Iris pigment epithelial cell (primary cell): ENCODE data around the gene PPM1L.

Source experiments
- DNase-seq: peaks from one replicate; pipeline ENCODE4 v3.0.0-alpha.2; 2011; ENCODE audit warnings: low read depth

PPM1L gene

DNA sequence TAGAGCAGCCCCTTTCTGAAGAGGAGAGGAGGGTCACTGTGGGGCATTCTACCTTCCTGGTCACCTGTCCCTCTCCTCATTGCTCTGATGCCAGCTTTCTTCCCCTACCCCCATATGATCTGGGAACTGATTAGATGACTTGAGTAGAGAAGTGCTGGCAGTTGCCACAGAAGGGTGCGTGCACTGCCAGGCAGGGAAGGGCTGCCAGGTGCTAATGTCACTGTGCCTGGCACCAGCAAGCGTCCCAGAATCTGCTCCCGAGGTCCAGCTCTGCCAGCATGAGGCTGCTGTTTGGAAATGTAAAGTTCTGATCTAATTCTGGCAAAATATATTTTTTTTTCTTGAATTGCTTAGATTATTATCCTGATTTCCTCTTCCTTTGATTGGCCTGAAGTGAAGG lies 52.8 kb downstream of the PPM1L start:
- DNase-seq: no peak

DNA sequence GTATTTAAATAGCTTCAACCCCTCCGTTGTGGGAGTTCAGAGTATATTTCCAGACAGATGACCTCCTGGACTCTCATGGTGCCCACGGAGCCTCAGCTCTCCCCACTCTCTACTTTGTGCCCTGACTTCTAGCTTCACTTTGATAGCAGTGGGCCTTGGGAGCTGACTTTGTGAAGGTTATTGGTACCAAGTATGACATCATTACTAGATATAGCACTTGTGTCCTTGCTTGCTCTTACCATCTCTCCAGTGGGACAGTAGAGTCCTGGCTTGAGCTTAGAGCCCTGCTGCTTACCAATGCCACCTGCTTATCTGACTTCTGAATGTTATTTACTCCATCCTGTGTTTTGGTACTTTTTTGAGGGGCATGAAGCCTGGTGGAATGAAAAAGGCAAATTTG lies 53.4 kb downstream of the PPM1L start:
- no peak for DNase-seq

DNA sequence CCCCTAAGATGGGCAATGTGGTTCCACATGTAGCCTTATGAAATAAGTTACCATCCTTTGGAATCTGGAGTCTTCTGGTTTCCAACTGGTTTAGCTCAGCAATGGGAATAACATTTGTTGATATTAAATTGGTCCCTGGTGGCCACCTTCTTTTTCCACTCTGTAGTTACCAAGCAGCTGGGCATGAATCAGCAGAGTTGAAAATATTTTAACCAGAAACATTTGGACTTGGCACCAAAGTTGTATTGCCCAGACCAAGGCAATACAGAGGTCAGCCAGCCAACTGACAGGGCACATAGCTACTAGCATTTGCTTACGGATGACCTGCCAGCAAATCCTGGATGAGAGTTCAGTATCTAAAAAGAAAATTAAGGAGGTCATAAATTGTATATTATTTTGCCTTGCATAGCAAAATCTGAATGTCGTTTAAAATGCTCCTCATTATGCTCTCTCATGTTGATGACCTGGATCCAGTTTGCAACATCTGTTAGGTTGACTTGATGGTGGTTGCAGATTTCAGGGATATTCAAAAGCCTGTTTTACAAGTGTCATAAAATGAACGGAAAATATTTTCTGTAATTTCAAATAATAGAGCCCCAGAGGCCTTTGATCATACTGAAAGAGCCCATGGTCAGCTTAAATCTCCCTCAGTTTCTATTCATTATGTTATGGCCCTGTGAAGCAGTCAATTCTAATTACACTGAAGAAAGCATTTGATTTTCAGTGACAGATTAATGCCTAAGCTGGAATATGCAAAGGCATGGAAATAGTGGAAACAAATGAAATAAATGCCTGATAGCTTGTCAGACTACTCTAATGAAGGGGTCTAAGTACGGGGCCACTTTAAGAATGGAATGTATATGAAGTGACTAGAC lies 54.6 kb downstream of the PPM1L start:
- DNase-seq: peak; percentile 4

DNA sequence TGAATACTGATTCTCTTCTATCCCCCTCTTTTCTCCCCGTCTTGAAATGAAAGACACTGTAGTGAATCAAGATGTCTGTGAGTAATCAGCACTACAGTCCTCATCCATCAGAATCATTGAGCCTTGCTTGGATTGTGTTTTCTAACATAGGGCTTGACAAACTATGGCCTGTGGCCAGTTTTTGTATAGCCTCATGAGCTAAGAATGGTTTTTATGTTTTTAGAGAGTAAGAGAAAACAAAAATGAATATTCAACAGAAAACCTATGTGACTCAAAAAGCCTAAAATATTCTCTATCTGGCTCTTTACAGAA lies 55.2 kb downstream of the PPM1L start:
- no peak for DNase-seq

DNA sequence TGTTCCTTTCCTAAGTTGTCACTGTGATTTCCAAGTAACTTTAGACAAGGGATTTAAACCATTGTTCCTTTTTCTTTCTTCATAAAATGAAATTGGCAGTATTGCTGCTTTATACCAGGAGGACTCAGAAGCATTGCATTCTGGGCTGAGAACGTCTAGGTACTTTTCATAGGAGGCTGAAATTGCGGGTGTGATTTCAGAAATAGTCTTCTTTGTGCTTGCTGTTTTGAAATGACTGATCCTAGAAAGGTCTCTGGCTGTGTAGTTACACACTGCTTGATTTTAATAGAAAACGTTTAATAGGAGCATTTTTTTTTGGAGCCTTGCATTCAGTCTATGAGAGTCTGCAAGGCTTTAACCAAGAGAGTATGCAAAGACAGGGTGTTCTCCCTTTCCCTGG lies 56.3 kb downstream of the PPM1L start:
- no peak for DNase-seq

DNA sequence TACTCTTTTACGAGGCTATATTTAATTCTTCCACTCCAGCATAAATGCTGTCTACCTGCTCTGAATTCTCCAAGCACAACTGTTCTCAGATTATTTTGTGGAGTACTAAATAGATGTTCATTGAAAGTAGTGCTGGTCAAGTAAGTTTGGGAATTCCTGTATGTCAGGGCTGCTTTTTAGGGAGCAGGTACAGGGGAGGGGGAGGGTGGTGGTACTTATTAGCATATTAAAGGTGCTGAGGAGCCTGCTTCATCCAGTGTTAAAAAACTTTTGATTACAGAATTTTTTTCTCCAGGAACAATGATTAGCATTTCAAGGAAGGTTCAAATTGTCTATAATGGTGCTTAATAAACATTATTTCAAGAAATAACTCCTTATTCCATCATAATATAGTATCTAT lies 59.2 kb downstream of the PPM1L start:
- no peak for DNase-seq

DNA sequence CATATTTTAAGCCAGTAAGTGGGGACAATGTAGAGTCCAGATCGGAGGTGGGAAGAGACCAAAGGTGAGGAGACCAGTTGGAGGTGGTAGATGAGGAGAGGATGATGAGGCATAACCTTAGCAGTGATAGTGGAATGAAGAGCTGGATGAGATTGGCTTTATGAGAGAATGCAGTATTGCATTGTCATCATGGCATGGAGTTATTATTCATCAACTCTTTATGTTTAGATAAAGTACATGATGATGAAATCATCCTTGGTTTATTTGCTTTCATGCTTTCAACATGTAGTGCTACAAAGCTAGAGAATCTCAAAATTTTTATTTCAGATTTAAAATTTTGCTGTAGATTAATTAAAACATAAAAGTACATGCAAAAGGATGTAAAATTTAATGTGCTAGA lies 64.0 kb downstream of the PPM1L start:
- peak; percentile 4 for DNase-seq

DNA sequence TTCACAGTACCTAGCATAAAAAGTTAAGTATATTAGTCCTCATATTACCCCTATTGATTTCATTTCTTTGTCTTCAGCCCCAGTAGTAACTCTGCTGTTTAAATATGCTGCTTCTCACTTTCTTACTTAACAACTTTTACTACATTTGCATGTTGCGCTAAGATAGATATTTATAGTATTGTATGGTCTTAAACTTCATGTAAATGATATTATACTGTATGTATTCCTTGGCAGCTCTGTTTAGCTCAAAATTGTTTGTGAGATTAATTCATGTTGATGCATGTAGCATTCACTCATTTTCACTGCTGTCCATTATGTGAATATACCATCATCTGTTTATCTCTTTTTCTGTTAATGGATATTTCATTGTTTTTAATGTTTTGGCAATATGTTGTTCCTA lies 64.4 kb downstream of the PPM1L start:
- DNase-seq: no peak

DNA sequence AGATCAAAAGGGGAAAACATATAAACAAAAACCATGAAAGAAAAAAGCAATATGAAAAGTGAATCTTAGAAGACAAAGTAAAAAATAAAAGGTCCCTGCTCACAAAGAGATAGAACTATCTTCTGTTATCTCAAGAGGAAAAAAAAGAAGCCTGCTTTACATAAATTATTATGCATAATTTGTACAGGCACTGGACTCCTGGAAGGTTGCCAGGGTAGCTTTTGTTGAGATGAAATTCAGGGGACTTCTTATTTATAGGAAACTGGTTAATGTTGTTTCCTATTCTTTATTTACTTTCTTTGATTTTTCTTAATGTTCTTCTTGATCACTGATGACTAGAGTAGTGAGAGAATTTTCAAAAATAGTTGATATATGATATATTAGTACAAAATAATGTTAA lies 66.9 kb downstream of the PPM1L start:
- no peak for DNase-seq

DNA sequence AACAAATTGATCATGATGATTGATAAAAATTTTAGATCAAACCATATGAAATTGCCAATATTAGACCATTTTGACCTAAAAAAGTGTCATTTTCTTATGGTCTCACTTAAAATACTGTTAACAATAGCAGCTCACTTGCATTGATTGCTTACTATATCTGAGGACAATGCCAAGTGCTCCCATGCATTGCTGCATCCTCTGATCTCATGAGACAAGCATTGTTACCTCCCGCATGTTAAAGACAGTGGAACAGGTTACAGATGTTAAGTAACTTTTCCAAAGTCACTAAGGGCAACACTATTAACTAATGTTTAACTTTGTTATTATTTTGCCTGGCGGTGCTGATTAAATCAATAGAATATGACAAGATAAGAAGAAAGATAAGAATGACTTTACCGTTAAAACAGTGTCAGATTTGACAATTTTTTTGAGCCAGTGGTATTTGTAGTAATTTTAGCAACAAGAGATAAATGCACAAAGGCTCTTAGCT lies 69.3 kb downstream of the PPM1L start:
- DNase-seq: no peak

DNA sequence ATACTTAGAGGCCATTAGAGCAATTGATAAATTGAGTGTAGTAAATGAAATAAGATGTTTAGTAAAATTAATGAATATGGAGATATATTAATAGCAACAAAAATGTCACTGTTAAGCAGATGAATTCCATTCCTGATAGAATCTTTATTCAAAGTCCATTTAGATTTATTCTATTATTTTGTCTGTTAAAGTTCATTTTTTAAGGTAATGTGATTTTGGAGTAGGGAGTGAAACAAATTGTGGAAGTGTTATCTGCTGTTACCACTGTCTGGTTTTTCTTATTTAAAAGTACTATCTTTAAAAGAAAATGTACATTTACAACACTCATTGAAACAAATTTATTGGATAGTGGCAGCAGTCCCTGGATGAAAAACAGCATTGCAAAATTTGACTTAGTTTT lies 70.4 kb downstream of the PPM1L start:
- DNase-seq: no peak

DNA sequence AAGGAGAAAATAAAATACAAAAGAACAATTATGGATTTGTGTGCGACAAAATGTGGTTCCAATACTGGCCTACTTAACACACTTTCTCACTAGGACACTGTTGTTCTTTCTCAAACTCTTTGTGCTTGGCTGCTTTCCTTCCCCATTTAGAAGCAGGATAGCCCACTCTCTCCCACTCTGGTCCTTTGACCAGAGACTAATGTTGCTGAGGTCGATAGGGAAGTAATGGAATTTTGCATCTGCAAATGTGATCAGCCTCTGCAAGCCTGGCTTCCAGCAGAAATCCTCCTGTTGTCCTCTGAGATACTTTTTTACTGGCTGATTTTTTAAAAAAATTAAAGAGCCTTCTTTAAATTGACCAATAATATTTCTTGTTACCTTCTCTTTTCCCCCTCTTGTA lies 71.0 kb downstream of the PPM1L start:
- DNase-seq: no peak

DNA sequence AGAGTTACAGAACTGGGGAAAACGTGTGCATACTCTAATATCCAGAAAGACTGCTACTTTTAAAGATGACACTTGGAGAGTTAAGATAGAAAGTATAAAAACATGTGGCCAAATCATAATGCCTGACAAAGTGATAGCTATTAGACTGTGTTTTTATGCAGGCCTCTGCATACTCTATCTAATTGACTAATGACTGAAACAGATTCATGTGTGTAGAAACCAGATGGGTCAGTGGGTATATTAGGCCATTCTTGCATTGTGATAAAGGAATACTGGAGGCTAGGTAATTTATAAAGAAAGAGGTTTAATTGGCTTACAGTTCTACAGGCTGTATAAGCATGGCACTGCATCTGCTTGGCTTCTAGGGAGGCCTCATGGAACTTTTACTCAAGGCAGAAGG lies 71.5 kb downstream of the PPM1L start:
- no peak for DNase-seq

DNA sequence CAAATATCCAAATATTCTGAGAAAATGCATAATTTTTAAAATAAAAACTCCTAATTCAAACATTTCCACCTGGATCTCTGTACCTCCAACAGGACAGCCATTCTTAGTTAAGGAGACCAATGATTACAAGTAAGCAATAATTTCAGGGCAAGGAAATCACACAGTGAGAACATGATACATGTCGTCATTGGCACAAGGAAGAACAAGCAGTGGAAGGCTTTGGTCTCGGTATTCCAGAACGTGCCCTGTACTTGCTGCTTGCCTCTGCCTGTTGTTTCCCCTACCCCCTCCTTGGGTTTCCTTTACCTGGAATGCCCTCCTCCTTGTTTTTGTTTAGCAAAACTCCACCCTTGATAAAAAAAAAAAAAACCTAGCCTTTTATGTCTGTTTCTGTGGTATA lies 72.8 kb downstream of the PPM1L start:
- no peak for DNase-seq

DNA sequence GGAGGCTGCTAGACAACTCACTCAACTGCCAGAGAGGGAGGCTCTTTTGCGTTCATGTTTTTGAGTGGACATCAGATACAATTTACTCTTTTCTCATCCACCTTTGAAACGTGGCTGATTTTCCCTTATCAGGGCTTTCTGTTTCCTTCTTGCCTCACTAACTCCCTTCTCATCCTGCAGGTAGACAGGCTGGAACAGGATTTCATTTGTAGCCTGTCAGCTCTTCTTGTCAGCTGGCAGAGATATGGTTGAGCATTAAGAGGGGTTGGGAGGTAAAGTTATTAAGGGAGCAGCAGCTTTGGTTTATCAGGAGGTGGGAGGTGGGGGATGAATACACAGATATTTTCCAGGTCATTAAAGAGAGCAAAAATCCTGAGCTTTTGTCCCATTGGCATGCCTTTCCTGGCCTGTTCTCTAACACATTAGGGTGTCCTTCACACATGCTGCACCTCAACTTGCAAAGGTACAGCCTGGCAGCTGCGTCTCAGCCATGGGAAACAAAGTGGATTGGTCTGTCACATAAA lies 73.5 kb downstream of the PPM1L start:
- DNase-seq: no peak

DNA sequence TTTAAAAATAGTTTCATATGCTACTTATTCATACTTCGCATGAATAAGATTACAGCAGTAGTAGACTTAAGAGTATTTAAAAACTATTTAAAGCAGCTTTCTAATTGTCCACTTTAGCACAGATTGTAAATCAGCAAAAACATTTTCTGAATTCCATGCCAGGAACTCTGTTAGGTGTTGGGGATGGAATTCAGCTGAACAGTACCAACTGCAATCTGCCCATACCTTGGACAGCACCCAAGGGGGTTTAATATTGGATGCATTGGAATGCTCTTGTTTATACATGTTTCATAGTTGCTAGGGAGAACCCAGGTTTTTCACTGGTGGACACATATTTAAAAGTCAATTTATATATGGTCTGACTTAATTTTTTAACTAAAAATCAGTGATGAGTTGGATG lies 74.8 kb downstream of the PPM1L start:
- DNase-seq: peak; percentile 4

DNA sequence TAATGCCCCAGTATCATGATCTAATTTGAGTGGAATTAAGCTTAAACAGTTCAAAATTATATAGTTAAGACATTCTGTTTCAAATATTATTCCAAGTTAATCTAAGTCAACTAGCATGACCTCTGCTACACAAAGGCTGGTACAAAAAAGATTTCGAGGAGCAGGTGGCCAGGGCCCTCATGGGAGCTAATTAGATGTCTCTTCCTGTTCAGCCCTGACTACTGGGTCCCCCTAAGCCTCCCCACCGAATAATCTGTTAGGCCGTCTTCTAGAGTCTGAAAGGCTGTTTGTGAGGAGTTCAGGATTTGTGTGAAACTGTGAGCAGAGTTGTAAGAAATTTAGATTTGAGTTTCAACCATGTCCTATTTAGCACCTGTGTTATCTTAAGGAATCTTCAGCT lies 75.4 kb downstream of the PPM1L start:
- DNase-seq: no peak

DNA sequence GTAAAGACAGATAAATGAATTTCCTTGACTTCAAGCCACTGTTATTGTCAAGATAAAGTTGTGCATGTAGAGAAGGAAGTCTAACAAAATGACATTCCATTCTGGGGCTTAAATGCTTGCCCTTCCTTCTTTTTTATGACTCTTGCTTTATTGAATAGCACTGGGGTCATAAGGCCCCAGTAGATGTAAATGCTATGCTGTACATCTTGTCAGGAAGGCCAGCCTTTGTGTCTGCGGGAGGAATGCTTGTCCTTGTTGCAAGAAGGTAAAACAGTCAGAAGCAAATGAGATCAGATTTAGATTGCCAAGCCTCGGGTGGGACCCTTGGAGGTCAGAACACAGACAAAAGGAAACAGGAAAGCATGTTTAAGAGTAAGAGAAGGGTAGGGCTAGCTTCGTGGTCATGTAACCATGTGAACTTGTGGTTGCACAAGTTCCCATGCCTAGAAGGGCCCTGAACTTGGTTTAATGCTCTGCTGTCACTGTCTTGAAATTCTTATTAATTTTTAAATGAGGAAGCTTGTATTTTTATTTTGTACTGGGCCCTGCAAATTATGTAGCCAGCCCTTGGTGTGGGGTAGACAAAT lies 81.5 kb downstream of the PPM1L start:
- no peak for DNase-seq

DNA sequence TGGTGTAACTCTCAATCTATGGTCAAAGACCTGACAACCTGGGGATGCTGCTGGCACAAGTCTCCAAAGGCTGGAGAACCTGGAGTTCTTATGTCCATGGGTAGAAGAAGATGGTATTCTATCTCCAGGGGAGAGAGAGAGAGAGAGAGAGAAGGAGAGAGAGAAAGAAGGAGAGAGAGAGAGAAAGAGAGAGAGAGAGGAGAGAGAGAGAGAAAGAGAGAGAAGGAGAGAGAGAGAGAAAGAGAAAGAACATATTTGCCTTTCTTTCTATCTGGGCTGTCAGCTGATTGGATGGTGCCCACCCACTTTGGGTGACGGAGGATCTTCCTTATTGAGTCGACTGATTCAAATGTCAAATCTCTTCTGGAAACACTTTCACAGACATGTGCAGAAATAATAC lies 84.6 kb downstream of the PPM1L start:
- no peak for DNase-seq

DNA sequence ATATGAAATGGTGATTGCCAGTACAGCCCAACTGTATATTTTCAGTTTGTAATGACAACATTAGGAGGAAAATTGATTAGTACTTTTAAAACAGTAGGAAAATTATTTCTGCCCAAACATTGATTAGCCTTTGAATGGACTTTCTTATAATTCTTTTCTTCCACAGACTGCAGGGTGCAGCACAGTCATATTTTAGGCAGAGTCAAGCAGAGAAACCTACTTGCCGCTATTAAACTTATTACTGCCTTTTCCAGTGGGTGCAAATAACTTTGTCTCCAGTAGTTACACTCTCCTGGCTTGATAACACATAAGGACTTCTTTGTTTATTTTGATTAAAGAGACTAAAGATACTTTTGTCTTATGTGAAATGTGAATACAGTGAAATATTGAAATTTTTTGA lies 85.4 kb downstream of the PPM1L start:
- DNase-seq: no peak

DNA sequence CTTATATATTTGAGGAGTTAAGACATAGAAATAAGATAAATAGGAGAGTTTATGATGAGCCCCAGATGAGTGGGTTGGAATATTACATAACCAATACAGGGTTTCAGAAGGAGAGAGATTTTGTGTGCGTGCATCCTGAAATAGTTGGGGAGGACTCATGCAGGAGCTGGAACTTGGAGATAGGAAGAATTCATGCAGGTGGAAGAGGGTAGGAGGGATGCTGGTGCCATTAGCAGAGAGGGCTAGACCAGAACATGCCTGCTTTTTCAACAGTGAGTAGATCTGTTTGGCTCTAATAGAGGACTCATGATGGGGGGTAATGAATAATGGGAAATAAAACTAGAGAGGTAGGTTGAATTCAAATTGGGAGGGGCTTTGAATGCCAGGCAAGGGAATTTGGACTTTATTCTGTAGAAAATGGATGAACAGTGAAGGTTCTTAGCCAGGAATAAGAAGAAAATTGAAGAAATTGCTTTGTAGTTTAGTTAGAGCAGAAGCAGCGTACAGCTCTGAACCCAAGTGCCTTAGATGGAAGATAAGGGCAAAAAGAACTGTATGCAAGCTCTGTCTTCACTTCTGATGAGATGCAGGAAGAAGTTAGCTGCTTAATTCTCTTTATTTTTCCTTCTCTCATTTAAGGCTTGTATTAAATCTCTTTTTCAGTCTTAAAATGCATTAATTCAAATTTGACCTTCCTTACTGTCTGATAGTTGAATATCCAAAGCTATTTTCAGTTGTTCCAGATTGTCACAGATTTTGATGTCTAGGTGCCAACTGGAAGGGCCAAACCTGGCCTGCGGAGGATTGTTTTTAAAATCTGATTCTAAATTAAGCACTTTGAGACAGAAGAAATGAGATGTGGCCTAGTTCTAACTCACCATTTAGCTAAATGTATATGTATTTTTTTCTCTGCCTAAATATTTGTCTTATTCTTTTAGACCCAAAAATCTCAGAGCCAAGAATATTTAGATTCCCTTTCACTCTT lies 86.3 kb downstream of the PPM1L start:
- DNase-seq: no peak

DNA sequence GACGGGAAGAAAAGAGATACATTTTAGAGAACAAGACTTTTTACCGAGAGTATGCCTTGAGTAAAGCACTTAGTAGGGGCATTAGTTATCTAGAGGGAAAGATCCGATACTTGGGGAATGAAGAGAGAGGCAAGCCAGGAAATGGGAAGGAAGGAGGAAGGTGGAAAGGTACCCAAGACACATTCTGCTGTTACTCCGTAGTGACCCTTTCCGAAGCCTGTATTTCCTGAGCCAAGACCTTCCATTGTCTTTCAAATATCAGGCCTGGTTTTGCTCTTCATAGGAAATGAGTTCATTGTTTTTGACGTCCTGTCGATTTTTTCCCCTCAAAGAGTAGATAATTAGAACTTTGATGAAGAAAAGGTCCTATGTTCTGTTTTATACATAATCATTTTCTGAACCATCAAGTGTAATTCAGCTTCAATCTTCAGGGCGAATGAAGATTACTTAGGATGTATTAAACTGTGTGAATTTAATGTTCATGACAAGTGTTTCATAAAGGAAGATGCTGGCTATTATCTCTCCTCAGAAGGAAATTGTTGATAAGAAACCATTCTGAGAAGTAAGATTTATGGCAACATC lies 95.7 kb downstream of the PPM1L start:
- DNase-seq: no peak
